Measurements from ENCODE around the gene AIFM2.
"Not testable (repeated sequence)": the region's sequence is repeated elsewhere in the genome, so short reads cannot be mapped to it uniquely, and the experiment has no call there.

AIFM2 gene

DNA sequence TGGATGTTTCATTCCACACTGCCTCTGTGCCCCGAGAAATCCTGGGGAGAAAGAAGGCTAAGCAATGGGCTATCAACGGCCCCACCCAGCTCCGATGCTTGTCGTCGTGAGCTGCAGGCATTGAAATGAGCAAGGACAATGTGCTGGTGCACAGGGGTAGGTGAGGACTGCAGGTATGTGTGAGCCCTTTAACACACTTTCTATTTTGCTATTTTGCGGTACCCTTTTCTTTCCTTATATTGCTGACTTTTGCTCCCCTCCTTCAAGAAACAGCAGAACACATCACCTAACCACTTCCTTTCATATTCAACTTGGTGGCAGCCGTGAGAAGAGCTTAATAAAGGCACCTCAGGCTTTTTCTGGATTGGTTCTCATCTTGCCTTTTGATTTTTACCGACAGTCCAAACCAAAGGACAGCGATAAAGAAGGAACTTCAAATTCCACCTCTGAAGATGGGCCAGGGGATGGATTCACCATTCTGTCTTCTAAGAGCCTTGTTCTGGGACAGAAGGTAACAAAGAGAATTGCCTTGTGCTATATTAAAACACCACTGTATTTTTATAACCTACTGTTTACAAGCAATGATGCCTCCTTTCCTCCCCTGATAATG is 39.2 kb downstream of the AIFM2 start:
- peak; percentile 49 for DNase-seq (ENCODE audit: low spot score)

DNA sequence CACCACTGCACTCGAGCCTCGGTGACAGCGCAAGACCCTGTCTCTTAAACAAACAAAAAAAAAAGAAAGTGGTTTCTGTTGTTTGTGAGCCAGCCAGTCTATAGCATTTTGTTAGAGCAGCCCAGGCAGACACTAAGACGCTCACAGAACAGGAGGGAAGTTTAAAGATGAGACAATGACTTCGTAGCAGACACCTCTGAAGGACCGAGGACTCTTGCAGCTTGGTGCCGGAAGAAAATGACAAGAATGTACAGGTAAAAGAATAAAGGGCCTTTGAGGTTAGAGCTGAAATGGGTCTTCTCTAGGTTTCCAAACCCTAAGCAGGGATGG is 40.3 kb downstream of the AIFM2 start:
- DNase-seq (ENCODE audit: low spot score): no peak

DNA sequence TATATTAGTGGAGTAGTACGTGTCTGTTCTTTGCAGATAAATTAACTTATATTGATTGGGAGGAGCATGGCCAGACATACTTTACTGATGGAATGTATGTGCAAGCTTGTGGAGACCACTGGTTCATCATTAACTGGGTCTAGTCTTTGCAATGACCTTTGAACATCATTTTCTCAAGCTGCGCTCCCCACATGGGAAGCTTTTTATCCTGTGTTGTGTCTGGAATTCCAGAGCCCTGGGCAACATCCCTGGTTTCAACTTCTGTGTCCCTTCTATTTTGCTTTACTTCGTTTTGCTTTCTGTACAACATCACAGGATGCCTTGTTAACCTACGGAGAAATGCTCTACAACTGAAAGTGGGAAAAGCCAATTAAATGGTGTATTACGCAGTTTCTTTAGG is 41.7 kb downstream of the AIFM2 start:
- DNase-seq (ENCODE audit: low spot score): no peak

DNA sequence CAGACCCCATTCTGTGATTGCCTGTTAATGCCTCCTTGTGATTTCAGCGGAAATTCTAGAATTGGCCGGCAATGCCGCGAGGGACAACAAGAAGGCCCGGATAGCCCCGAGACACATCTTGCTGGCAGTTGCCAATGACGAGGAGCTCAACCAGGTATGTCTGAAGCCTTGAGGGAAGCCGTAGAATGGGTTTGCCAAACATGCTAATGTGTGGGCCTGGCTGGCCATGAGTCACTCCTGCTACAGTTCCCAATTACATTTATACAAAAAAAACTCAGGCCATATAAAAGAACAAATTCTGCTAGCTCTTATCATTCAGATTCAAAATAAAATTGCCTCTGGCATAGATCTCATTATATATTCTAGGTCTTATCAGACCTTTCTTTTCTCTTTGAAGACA is 42.6 kb downstream of the AIFM2 start:
- no peak for DNase-seq (ENCODE audit: low spot score)

DNA sequence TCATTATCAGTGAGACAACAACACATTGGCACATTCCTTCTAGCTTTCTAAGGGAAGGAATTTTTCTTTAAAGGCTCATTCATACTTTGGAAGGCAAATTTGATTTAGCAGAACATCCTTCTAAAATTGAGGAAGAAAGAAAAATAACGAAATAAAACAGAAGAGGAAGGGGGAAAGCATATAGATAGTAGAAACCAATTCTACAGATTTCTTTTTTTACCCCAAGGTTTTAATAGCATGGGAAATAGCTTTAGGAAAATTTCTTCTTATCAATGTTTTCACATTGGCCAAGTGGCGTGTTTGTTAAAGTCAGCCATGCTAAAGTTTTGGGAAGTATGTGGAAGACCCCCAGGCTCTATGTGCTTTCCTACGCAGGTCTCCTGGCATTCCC is 44.3 kb downstream of the AIFM2 start:
- DNase-seq (ENCODE audit: low spot score): no peak

DNA sequence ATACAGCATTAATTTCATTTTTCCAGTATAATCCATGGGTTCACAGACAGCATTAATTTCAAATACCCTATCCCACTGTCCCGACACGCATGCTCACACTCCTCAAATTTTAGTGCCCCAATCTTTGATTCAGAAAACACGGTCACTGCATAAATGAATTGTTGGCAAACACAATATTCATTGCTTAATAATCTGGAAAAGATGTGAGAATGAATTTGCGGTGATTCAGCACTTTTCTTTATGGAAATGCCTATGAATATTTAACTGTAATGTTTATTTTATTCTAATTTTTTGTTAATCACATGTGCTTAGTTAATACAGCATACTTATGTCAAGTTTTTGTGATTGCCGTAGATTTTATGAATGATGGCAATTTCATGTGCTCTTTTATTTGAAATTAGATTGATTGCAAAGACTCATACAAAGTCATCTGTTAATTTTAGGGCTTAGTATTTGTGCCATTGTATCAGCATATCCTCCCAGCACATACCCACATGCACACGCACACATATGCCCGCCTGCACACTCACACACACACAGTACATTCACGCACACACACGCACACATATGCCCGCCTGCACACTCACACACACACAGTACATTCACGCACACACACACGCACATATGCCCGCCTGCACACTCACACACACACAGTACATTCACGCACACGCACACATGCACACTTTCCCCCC is 44.9 kb downstream of the AIFM2 start:
- no peak for DNase-seq (ENCODE audit: low spot score)

DNA sequence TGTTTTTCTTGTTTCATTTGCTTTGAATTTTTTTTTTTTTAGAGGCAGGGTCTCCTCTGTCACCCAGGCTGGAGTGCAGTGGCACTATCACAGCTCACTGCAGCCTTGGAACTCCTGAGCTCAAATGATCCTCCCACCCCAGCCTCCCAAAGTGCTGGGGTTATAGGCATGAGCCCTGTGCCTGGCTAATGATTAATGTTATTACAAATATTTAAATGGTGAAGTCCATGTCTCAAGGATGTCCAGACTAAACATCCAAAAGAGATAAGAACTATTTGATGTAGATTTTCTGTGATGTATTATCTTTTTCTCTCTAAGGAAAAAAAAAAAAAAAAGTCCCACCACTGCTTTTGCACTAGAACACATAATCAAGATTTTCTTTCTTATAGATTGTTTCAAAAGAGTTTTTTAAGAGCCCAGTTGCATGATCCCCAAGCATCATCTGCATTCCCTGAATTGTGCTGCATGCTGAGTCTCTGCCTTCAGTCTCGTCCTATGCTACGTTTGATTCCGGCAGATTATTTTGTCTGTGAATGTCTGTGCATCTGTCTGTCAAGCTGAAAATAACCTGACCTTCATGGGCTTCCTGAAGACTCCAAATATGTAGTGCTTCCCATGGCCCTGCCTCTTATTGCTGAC is 46.5 kb downstream of the AIFM2 start:
- no peak for DNase-seq (ENCODE audit: low spot score)

DNA sequence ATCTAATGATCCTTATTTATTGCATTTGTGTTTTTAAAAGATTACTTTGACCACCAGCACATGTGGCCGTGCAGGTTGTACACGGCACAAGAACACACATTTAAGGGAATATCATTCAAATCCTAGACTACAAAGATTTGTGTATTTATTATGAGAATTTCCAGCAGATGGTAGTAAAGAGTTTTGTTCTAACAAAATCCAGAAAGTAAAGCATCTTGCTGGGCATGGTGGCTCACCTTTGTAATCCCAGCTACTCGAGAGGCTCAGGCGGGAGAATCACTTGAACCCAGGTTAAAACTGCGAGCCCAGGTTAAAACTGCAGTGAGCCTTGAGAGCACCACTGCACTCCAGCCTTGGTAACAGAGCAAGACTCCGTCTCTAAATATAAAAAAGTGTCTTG is 48.4 kb downstream of the AIFM2 start:
- DNase-seq (ENCODE audit: low spot score): no peak

DNA sequence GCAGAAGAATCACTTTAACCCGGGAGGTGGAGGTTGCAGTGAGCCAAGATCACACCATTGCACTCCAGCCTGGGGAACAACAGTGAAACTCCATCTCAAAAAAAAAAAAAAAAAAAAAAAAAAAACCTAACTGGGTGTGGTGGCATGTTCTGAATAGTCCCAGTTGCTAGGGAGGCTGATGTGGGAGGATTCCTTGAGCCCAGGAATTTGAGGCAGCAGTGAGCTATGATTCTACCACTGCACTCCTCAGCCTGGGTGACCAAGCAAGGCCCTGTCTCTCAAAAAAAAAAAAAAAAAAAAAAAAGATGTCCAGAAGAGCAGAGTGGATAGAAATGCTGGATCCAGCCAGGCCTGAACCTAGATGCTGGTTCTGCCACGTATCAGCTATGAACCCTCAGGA is 51.8 kb downstream of the AIFM2 start:
- DNase-seq (ENCODE audit: low spot score): not testable (repeated sequence)

DNA sequence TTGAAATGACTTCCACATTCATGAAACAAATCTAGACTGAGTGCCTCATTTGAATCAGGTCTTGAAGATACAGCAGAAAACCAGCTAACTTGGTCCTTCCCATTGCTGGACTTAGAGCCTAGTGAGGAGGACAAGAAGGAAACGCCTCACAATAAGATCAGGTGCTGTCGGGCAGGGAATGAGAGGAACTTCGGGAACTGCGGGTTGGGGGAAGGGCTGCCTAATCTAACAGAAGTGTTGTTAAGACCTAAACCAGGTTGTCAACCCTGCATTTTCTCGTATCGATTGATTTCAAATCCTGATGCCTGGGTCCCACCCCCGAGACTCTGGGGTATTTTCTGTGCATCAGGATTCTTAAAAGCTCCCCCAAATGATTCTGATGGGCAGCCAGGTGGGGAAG is 53.7 kb downstream of the AIFM2 start:
- no peak for DNase-seq (ENCODE audit: low spot score)

DNA sequence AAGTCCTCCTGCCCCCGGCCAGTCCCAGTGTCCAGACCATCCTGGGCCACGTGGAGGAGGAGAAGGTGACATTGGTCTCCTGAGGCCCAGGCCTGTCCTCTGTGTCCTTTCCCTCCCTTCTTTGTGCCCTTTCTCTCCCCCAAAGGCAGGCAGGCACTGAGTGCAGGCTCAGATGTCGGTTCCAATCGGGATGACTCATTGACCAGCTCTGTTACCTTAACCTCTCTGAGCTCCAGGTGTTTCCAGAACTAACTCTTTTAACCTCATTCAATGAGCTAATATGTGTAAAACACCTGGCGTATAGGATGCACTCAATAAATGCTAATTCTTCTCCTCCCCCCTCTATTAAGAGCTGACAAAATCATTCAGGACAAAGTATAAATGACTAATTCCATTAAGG is 54.3 kb downstream of the AIFM2 start:
- DNase-seq (ENCODE audit: low spot score): no peak

DNA sequence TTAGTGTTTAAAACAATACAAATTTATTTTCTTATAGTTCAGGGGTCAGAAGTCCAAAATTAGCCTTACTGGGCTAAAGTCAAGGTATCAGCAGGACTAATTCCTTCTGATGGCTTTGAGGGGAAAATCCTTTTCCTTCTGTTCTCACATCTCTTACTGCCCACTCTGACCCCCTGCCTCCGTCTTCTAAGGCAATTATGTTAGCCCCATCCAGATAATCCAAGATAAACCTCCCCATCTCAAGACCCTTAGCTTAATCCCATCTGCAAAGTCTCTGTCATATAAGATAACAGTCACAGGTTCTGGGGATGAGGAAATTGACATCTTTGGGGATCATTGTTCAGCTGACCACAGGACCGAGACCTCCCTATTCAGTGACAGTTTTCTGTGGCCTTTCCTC is 57.7 kb downstream of the AIFM2 start:
- no peak for DNase-seq (ENCODE audit: low spot score)

DNA sequence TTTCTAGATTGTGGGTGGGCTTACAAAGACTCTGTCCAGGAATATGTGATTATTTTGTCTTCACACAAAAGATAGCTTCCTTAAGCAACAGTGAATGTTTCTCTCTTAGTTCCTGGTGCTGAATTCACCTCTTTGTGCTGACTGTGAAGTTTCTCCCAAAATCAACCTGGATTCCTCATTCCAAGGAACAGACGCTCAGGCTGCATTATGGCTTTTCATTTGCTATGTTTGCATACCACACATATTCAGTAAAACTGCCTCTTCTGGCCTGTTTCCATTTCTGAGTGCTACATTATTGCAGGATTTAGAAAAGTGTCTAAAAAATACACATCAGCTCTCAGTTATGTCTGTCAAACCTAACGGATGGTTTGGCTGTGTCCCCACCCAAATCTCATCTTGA is 58.5 kb downstream of the AIFM2 start:
- no peak for DNase-seq (ENCODE audit: low spot score)

DNA sequence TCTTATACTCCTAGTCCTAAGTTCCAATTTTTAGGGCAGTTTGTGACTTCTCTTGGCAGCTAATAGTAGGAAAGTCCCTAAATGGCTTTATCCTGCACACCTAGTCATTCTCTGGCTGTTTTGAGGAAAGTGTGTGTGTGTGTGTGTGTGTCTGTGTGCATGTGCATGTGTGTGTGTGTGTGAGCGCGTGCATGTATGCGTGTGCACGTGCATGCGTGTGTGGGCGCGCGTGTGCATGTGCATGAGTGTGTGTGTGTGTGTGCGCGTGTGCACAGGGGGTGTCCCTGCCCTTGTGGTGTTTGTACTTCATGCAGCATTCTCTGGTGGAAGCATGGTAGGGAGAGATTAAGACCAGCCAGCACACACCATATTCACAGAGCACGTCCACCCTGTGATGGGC is 61.8 kb downstream of the AIFM2 start:
- no peak for DNase-seq (ENCODE audit: low spot score)

DNA sequence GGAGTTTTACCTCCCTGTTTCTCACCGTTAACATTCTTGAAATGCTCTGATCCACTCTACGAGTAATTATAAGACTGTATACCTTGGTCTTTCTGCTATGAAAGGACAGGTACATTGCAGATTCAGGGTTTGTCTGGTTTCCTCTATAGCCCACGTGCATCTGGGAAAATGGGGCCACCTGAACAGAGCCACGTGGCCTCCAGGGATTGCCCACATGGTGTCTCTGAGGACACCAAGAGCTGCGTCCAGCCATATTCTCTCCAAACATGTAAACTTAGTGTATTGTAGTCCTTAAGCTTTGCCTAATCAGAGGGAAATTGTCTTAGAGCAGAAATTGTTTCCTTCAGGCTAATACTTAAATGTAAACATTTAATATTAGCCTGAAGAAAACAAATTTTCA is 63.3 kb downstream of the AIFM2 start:
- DNase-seq (ENCODE audit: low spot score): no peak

DNA sequence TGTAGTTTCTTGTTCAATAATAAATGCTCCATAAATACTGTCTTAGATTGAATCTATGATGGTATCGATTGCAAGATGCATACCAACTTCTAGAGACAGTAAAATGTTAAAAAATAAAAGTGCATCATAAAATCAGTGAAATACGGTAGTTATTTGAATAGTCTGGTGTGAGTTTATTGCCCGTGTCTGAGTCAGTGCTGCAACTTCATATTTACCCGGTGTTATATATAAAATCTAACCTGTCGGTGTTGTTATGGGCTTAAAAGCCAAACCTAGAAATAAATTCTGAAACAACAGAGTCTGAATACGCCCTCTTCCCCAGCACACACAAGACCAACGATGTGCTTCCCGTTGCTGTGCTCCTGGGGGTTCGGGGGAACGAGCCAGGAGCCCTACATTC is 63.7 kb downstream of the AIFM2 start:
- no peak for DNase-seq (ENCODE audit: low spot score)

DNA sequence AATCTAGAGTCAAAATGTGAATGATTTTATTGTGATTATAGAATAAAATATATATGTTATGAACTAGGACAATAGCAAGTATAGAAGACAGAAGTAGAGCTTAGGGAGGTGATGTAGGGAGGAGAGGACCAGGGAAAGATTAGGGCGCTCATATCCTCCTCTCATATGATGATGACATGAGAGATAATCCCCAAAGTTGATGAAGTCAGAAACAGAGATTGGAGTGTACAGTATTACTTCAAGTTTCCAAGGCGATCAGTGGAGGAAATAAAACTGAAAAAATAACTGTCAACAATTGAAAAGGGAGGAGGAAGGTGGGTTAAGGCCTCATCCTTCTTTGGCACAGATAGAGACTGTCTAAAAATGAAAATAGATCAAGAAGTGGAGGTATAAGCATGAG is 65.0 kb downstream of the AIFM2 start:
- DNase-seq (ENCODE audit: low spot score): no peak

DNA sequence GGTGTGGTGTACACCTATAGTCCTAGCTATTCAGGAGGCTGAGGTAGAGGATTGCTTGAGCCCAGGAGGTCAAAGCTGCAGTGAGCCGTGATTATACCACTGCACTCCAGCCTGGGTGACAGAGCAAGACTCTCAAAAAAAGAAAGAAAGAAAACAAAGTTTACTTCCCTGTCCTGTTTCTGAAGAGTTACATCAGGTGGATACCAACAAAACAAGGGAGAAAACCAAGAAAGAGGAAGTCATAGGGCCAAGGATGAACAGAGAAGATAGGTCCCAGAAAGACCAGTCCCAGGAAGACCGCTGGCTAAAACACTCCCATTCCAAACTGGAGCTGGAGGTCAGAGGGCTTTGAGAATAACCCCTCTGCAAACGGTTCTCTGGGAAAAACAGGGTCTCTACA is 66.4 kb downstream of the AIFM2 start:
- no peak for DNase-seq (ENCODE audit: low spot score)

DNA sequence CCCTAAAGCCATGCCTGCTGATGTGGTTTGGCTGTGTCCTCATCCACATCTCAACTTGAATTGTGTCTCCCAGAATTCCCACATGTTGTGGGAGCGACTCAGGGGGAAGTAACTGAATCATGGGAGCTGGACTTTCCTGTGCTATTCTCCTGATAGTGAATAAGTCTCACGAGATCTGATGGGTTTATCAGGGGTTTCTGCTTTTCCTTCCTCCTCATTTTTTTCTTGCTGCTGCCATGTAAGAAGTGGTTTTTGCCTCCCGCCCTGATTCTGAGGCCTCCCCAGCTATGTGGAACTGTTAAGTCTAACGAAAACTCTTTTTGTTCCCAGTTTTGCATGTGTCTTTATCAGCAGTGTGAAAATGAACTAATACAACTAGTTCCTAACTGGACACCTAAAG is 68.1 kb downstream of the AIFM2 start:
- DNase-seq (ENCODE audit: low spot score): no peak

DNA sequence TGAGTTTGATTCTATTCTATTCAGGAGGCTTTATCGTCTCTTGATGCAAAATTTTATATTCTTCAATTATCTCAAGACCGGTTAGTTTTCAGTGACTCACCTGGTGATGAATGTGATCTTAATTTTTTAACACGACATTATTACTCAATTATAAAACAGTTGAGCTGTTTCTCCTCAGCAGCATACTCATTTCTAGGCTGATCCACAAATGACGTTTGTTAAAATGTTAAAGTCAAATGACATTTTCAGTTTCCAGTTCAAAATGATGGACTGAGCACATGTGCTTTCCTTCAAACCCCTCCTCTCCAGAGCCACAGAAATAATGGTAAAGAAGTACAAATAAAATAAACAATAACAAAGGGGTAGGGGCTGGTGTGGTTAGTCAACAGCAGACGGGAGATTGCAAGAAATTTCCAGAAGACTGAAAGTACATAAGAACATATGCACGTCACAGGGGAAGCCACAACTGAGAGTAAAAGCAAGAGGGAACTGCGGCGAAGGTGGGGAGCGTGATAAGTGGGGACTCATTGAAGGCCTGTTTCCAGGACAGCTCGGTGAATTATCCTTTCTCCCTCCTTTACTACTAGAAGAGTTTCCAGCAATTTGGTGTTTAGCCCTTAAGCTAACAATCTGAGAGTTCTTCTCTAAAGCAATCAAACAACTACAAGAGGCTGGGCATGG is 69.1 kb downstream of the AIFM2 start:
- no peak for DNase-seq (ENCODE audit: low spot score)
